RPMI8226 (cell line): ENCODE results near the gene LRRC8A.
A peak's percentile ranks its signal among the peaks of the same experiment; 100 is the strongest.
"Not testable (repeated sequence)": the region's sequence is repeated elsewhere in the genome, so short reads cannot be mapped to it uniquely, and the experiment has no call there.

Source experiments
- DNase-seq: peaks from one replicate; pipeline ENCODE4 v3.0.0-alpha.2; 2015

The LRRC8A gene

DNA sequence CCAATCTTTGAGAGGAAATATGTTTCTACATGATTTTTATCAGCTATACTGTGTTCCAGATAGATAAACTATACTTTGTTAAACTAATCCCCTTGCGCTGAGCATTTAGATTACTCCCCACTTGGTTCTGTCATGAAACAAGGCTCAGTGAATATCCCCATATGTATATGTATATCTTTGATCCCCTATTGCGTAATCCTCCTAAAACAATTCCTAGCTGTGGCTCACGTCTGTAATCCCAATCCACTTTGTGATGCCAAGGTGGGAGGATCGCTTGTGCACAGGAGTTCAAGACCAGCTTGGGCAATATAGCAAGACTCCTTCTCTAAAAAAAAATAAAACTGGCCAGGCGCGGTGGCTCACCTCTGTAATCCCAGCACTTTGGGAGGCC lies 41.6 kb downstream of the LRRC8A start:
- no peak for DNase-seq

DNA sequence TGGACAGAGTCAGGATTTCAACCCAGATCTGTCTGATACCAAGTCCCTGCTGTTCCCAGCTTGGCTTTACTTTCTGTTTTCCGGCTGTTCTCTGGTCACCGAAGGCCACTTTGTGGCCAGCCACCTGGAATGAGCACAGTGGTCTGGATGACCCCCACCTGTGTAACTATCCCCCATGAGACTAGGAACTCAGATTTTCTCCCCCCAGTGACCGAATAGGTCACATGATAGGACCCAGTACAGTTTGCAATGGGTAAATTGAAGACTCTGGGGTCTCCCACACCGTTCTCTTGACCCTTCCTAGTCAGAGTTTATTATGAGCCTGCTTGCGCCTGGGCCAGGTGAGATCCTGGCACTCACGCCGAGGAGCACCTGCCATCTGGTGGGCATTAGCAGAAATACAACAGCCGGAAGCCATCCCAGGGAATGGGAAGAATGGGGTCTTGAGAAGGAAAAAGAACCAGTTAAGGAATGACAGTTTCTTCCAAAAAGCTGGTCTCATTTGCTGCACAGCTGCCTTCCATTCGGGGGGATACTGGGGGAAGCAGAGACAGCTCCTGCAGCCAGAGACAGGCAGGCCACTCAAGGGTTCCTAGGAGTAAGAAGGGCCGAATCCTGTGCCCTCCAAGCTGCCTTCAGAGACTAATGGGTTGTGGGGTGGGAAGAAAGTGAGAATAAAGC lies 45.9 kb downstream of the LRRC8A start:
- peak; percentile 64 for DNase-seq

DNA sequence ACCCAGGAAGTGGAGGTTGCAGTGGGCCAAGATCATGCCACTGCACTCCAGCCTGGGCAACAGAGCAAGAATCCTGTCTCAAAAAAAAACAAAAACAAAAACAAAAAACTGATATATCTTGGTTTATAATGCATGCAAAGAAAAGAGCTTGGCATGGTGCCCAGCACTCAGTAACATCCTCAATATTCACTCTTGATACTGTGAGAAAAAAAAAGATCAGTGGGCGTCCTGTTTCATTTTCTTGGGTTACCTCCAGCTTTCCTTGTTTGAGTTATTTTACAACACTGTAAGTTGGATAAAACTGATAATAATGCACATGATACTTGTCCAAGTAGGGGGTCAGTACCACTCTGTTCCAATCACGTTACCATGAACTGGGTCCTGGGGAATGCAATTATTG lies 46.7 kb downstream of the LRRC8A start:
- no peak for DNase-seq

DNA sequence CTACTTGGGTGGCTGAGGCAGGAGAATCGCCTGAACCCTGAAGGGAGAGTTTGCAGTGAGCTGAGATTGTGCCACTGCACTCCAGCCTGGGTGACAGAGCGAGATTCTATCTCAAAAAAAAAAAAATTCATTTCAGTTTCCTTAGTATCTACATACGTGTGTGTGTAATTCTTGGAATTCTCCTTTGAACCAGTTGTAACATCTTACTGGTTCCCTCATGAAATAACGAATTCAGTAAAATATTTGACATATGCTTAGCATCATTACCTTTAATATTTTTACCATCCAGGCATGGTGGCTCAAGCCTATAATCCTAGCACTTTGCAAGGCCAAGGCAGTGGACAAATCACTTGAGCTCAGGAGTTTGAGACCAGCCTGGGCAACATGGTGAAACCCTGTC lies 47.6 kb downstream of the LRRC8A start:
- no peak for DNase-seq

DNA sequence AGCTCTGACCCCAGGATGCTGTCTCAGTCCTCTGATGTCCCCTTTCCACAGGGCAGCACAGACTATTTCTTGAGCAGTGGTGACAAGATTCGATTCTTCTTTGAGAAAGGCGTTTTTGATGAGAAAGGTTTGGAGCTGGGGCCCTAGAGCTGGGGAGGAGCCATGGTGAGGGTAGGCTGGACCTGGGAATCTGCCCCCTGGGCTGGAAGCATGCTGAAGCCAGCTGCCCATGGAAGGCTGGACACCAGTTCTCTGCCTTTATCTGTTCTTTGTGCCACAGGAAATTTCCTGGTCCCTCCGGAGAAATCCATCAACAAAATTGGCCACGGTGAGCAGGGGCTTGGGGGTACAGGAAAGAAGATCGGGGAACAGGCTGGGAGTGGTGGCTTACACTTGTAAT lies 51.8 kb downstream of the LRRC8A start:
- no peak for DNase-seq

DNA sequence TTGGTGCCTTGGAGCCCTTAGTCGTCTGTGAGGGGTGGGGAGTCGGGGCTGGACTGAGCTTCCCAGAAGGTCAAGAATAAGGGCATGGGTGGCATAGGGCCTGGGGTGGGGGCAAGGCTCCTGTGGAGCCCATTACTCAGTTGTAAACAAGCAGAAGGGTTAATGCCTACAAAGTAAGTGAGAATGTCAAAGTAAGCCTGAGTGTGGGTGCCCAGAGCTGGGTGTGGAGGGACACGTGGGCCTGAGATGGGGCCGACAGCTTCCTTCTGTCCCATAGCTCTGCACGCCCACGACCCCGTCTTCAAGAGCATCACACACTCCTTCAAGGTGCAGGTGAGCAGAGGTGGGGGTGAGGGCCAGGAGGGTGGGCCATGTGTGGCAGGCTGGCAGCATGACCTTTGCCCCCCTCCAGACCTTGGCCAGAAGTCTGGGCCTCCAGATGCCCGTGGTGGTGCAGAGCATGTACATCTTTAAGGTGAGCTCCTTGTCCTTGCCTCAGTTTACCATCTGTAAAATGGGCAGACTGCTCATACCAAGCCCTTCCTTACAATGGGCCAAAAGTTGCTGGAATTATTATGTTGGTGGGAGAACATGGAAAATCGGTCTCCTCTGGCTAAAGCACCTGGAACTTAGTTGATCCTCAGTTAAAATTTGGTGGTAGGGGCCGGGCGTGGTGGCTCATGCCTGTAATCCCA lies 54.4 kb downstream of the LRRC8A start:
- no peak for DNase-seq

DNA sequence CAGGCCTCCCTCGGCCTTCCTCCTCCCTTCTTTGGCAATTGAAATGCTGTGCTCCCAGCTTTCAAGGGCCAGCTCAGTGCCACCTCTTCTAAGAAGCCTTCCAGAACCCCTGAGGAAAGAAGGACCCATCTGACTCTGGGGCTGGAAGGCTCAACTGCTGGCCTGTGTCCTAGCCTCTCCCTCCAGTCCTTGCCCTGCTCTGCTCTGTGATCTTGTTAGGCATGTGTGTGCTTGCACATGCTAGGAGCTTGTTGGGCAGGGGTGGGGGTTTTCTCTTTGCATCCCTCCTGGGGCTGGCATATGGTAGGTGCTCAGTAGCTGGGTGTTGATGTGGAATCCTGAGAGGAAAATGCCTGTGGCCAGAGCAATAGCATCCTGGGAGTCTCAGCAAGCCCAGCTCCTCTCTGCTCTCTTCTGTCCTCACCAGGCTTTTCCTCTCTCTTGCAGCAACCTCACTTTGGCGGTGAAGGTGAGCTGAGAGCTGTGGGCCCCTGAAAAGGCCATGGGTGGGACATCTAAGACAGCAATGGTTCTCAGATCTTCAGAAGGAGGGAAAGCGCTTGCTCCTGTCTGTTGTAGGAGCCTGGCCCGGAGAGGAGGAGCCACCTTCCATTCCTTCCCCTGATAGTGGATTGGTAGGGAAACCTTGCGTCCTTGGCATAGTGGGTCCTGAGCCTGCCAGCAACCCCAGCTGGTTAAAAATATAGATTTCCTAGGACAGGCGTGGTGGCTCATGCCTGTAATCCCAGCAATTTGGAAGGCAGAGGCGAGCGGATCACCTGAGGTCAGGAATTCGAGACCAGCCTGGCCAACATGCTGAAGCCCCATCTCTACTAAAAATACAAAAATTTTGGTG lies 55.6 kb downstream of the LRRC8A start:
- DNase-seq, result no peak

DNA sequence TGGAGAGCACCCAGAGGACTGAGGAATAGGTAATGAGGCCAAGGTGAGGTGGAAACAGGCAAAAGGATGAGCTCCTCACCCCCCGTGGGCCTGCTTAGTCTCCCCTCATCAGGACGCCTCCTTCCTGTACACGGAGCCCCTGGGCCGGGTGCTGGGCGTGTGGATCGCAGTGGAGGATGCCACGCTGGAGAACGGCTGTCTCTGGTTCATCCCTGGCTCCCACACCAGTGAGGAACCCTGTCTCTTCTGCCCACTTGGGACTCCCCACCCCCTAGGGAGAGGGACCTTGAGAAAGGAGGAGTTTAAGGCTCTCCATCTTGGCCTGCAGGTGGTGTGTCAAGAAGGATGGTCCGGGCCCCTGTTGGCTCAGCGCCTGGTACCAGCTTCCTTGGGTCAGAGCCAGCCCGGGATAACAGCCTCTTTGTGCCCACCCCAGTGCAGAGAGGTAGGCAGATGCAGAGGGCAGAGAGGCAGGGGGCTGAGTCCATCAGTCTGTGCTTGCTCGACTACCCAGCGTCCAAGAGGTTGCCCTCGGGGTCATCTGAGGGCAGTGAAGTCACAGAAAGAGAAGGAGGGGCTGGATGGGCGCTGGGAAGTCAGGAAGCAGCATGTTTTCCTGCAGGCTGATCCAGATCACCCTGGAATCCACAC lies 58.5 kb downstream of the LRRC8A start:
- DNase-seq, result no peak

DNA sequence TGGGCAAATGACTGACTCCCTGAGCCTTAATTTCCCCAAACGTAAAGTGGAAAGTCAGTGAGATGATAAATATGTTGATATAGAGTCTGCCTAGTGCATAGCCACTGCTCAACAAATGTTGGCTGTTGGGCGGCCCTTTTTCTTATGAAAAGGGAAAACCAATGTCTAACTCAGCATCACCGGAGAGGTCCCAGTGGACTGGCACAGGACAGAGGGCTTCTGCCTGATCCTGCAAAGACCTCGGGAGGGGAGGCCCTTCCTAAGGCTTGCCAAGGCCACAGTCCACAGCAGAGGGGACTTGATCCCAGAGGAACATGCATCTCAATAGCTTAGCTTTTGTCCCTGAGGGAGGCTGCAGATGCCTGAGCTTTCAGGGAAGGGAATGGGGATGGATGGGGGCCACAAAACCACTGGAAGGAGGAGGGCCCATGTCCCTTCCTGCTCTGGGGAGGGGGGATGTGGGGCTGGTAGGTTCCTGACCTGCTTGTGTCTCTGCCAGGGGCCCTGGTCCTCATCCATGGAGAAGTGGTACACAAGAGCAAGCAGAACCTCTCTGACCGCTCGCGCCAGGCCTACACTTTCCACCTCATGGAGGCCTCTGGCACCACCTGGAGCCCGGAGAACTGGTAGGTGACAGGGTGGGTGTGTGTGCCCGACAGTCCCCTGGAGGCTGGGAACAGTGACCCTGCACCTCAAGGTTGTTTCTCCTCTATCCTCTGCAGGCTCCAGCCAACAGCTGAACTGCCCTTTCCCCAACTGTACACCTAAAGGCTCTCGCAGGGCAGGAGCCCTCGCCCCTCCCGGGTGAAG lies 59.2 kb downstream of the LRRC8A start:
- no peak for DNase-seq

DNA sequence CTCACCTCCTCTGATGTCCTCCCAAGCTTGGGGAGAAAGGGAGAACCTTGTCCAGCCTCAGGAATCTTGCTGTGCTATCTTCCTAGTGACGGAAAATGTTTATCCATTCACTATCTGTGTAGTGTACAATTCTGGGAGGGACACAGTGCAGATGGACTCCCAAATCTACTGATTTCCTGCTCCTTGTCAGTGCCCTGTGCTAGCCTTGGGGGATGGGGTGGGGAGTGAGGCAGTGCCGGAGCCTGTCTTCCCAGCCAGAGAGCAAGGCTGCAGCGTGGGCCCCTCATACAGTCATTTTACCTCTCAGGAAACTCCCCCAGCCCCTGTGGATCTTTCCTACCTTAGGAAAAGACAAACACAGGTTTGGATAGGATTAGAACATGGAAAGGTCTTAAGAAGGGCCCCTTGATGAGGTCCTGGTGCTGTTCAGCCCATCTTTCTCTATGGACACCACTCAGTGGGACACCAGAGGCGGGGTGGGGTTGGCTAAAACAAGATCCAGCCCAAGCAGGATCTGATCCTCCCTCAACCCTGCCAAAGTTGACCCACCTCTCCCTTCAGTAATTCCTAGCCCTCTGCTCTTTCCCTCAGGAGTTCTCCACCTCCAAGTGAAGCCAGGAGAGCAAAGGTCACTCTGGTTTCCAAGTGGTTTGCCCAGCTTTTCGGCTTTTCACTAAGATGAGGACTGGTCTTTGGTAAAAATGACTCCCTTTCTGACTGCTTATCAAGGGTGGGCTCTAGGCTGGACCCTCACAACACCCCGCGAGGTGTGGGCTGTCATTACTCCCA lies 62.1 kb downstream of the LRRC8A start:
- no peak for DNase-seq

DNA sequence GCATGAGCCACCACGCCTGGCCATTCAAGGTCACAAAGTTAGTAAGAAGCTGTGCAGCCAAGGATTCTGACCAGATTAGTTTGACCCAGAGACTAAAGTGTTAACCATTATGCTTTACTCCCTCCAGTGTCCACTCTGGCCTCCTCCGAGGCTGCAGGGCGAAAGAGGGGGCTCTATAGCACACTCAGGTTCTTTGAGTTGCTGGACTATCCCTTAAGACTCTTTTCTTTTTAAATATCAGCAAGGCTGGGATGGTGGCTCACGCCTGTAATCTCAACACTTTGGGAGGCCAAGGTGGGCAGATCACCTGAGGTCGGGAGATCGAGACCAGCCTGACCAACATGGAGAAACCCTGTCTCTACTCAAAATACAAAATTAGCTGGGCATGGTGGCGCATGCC lies 63.0 kb downstream of the LRRC8A start:
- DNase-seq, result not testable (repeated sequence)

DNA sequence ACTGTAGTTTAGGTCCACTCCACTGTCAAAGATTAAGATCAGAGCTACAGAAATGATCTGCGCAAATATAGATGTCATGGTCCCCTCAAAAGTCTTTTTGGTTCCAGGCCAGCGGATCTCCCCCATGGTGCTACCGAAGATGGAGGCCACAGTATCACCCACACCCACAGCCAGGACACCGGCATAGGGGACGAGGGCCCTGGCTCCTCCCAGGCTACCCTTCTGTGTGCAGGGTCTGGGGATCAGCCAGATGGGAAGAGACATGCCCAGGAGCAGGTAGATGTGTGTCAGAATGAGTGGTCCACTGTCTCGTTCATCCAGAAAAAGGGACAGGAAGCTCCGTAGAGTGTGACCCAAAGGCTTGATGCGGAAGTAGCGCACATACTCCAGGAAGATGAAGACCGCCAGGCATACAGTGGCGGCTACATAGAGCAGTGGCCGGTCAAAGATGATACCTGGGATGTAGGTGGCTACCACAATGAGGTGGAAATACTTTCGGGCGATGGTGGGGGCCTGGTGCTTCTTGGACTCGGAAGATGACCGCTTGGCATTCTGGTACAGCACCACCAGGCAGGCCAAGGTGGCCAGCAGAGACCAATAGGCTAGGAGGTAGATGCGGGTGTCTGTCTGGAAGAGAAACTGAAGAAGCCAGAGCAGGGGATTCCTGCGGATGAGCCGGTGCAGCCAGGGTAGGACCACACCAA lies 64.0 kb downstream of the LRRC8A start:
- no peak for DNase-seq

DNA sequence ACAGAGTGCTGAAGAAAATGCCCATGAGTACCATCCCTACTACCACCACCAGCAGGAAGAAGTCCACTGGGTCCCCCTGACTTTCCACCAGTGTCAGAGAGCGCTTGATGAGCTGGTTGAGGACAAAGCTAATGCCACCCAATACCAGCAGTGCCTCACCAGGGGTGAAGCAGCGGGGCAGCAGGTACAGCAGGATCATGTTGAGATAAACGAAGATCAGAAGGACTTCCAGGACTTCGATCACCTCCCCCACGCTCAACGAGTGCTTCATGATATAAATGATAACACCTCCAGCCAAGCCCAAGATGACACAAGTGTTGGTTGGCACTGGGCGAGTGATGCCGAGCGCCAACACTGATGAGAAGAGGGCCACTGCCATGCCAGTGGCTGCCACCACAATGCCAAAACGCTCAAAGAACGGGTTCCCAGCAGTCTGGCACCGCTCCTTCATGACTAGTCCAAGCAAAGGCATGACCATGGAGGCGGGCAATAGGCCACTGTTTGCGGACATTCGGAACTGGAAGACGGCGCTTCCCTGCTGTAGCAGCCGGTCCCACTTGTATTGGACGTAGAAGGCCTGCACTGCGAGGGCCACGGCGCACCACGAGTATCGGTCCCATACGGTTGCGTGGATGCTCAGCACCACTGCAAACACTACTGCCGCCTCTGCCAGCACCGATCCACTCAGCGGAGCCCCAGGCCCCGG lies 64.8 kb downstream of the LRRC8A start:
- DNase-seq, result peak; percentile 46

DNA sequence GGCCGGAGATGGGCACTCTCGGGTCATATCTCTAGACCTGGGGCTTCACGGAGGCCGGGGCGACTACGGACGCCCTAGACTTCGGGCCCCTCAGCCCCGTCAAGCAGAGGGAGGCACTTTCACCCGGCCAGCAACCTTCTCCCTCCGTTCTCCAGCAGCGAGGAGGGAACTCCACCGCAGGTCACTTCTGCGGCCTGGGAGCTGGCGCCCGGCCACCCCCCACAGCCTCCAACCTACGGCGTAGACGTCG lies 65.3 kb downstream of the LRRC8A start:
- DNase-seq, result no peak

DNA sequence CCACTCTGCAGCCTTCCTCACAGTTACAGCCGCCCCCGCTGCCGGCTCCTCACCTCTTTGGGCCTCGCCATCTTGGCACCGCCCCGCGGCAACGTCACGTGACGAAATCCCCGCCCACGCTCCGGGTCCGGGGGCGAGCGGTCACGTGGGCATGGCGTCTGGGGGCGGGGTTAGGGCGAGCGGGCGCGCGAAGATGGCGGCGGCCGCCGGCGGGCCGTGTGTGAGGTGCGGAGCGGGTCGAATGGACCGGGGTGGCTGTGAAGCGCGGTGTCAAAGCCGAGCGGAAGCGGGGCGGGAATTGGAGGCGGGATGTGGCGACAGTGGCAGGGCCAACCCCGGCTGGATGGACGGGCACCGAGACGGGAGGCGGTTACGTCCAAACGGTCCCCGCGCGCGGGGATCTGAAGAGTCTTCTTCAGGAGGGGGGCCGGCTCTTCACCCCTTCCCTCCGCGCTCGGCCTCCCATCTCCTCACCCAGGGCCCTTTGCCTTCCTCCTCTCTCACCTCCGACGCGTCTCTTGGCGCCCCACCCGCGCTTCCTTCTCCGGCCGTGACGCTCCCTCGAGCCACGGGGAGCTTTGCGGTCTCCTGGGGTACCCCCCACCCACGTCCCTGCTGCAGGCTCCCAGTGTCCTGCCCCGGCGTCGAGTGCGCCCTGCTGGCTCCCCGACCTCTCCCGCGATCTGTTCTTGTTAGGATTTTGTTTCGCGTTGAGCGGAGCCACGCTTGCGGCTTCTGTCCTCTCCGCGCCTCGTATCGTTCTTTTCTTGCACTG lies 65.8 kb downstream of the LRRC8A start, which contains the start of the genes DOLK and NUP188:
Gene DOLK, minus strand, starts transcription at position 77 of the 775 bp plus-strand sequence. CDS start 300 bp downstream, outside the sequence.
Gene NUP188, plus strand, starts transcription at position 173 of the 775 bp plus-strand sequence. Its CDS starts 21 bp downstream, at position 194.
- peak; percentile 98 for DNase-seq

DNA sequence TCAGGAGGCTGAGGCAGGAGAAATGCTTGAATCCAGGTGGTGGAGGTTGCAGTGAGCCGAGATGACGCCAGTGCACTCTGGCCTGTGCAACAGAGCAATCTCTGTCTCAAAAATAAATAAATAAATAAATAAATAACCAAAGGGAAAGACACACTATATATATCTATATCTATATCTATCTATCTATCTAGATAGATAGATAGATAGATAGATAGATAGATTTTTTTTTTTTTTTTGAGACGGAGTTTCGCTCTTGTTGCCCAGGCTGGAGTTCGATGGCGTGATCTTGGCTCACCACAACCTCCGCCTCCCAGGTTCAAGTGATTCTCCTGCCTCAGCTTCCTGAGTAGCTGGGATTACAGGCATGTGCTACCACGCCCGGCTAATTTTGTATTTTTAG lies 79.5 kb downstream of the LRRC8A start:
- not testable (repeated sequence) for DNase-seq
